ENCODE measurements around the gene MAPRE3.
A peak's percentile ranks its signal among the peaks of the same experiment; 100 is the strongest.

MAPRE3 gene

DNA sequence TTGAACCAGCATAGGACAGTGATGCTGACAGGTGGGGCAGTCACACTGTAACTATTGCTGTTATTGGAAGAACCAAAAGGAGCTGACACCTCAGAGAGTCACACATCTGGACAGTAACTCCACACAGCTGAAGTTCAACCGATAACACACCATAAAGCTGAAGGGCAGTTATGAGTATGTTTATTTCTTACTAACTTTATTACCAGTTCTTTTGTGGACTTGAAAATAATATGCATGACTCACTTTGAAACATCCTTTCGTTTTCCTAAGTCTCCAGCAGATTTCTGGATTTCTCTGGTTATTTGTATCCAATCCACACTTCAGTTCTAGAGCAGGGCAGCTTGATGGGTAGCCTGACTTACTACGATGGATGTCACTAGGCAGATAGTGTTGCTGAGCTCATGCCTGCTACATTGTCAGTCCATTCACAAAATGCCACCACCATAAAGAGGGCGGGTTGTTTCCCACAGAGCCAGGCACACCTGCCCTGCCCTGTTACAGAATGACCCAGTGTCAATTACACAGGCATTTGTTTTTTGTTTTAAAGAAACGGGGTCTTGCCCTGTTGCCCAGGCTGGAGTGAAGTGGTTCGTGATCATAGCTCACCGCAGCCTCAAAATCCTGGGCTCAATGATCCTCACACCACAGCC is 72.7 kb downstream of the MAPRE3 start:
- no peak overlapping the region for H3K4me3 ChIP-seq (ENCODE audit: low read depth, low read length)
- no peak for DNase-seq (ENCODE audit: low read depth)
- TF ChIP-seq, protein P1, sequence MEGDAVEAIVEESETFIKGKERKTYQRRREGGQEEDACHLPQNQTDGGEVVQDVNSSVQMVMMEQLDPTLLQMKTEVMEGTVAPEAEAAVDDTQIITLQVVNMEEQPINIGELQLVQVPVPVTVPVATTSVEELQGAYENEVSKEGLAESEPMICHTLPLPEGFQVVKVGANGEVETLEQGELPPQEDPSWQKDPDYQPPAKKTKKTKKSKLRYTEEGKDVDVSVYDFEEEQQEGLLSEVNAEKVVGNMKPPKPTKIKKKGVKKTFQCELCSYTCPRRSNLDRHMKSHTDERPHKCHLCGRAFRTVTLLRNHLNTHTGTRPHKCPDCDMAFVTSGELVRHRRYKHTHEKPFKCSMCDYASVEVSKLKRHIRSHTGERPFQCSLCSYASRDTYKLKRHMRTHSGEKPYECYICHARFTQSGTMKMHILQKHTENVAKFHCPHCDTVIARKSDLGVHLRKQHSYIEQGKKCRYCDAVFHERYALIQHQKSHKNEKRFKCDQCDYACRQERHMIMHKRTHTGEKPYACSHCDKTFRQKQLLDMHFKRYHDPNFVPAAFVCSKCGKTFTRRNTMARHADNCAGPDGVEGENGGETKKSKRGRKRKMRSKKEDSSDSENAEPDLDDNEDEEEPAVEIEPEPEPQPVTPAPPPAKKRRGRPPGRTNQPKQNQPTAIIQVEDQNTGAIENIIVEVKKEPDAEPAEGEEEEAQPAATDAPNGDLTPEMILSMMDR (conservative IDR thresholded peaks at IDR 0.05; ENCODE audit: low read depth, low read length): no peak

DNA sequence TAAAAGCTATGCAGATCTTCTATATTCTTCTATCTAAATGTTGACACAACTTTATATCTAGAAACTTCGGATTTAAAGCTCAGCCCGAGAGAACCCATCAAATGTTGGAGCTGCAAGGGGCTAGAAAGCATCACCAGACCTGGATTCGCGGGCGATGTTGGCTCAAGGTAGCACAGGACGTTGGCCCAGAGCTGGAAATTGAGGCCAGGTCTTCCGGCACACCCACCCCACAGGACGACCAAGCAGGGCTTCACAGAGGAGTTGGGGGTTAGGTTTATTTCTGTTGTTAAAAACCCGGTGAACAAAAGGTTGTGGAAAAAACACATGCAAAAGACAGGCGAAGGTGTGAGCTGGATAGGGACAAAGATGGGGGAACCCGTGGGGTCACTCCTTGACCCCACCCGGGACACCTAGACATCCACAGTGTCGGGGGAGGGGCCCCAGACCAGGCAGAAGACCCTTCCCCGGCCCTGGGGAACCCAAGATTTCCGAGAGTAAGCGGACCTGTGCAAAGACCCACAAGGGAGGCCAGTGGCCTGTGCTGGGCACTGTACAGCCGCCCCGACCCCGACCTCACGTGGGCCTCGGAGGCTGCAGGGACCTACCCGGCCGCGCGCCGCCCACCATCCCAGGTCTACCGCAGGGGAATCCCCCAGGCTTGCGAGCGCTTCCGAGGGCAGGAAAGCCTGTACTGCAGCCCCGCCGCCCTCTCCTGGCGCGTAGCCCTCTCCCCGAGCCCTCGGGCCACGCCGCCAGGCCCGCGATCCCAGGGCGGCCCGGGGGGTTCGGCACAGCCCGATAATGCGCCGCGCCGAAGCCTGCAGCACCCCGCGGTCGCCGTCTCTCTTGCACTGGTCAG is 79.2 kb downstream of the MAPRE3 start:
- no peak for DNase-seq (ENCODE audit: low read depth)

DNA sequence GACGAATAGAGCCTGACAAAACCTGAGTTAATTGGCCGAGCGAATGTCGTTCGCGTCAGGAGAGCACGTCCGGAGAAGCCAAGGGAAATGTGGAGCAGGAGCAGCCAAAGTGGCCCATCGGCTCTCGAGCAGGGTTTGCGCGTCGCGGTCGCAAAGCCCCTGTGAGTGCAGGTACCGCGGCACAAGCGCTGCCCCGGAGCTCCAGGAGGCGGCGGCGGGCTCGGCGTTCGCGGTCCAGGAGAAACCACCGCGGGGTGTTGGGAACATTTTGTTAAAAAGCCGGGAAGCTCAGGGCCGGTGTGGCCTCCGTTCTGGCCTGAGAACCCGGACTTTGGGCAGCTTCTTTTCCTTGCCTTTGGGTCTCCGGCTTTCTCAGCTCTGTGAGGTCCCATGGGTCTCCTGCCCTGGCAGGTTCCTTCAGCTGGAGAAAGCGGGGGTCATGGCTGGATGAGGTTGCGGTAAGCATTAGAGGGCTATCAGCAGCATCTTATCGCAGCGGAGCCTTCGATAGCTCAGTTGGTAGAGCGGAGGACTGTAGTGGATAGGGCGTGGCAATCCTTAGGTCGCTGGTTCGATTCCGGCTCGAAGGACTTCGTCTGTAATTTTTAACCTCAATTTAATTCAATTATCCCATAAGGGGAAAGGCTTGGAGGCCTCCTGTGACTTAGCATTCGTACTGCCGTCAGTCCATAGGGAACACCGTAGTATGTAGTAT is 80.0 kb downstream of the MAPRE3 start:
- peak; percentile 96 for DNase-seq (ENCODE audit: low read depth)
- peak overlapping the region; percentile 85 for H3K4me3 ChIP-seq (ENCODE audit: low read depth, low read length)
- TF ChIP-seq, protein P1 (conservative IDR thresholded peaks at IDR 0.05; ENCODE audit: low read depth, low read length): peak; percentile 47

More for the DNA sequence above, 79.2 kb downstream of the MAPRE3 start:
- TF ChIP-seq, protein P1 (conservative IDR thresholded peaks at IDR 0.05; ENCODE audit: low read depth, low read length): no peak
- peak overlapping the region; percentile 85 for H3K4me3 ChIP-seq (ENCODE audit: low read depth, low read length)

- TF ChIP-seq, protein P1 (conservative IDR thresholded peaks at IDR 0.05; ENCODE audit: low read depth, low read length): no peak
- peak within 1 kb of the TSS; percentile 85 for H3K4me3 ChIP-seq (ENCODE audit: low read depth, low read length)
- peak; percentile 94 for DNase-seq (ENCODE audit: low read depth)
Observed at GRCh38 chr2:27050996-27051901, 80.8 kb downstream of the MAPRE3 start, which contains the start of gene AGBL5. Gene AGBL5, plus strand, starts transcription at chr2:27051668. Its CDS starts 1,291 bp downstream, at chr2:27052959.

- peak overlapping the region; percentile 85 for H3K4me3 ChIP-seq (ENCODE audit: low read depth, low read length)
- DNase-seq (ENCODE audit: low read depth): peak; percentile 37
- TF ChIP-seq, protein P1 (conservative IDR thresholded peaks at IDR 0.05; ENCODE audit: low read depth, low read length): no peak
Observed at GRCh38 chr2:27051902-27052645, 81.6 kb downstream of the MAPRE3 start.
